Mesenchymal stem cell (in vitro differentiated cells and primary cell): Measurements from ENCODE around the gene PACC1.

Experiments
- DNase-seq: peaks from one replicate; pipeline ENCODE4 v3.0.0-alpha.2; 2013
- H2AFZ ChIP-seq: one replicate; pipeline ENCODE4 v1.6.1; 2013; ENCODE audit warnings: low read depth, mild to moderate bottlenecking, control low read depth, inconsistent platforms, low read length, moderate library complexity
- H2AK5ac ChIP-seq: 2 replicates; pipeline ENCODE4 v1.6.1; 2013; ENCODE audit warnings: low read length, moderate library complexity, mild to moderate bottlenecking, inconsistent platforms; ENCODE audit not compliant: severe bottlenecking
- H2BK120ac ChIP-seq: one replicate; pipeline ENCODE4 v1.6.1; 2013; ENCODE audit warnings: low read depth, mild to moderate bottlenecking, inconsistent platforms, low read length, moderate library complexity
- H2BK12ac ChIP-seq, 2 experiments: one replicate each; pipeline ENCODE4 v1.6.1; 2013; ENCODE audit warnings: inconsistent platforms in 2 of 2, low read length in 2 of 2, mild to moderate bottlenecking in 2 of 2, moderate library complexity in 2 of 2, control low read depth in 1 of 2
- H2BK15ac ChIP-seq: one replicate; pipeline ENCODE4 v1.6.1; 2013; ENCODE audit warnings: mild to moderate bottlenecking, low read depth, inconsistent platforms; ENCODE audit not compliant: poor library complexity, severe bottlenecking
- H2BK5ac ChIP-seq: 2 replicates; pipeline ENCODE4 v1.6.1; 2013; ENCODE audit warnings: low read depth, mild to moderate bottlenecking, low read length, control low read depth, inconsistent platforms; ENCODE audit not compliant: poor library complexity, severe bottlenecking
- H3K14ac ChIP-seq, 2 experiments: one replicate each; pipeline ENCODE4 v1.6.1; 2013; ENCODE audit warnings: inconsistent platforms in 2 of 2, low read length in 2 of 2, control low read depth in 1 of 2, mild to moderate bottlenecking in 1 of 2, moderate library complexity in 1 of 2
- H3K18ac ChIP-seq, 2 experiments: one replicate each; pipeline ENCODE4 v1.6.1; 2013; ENCODE audit warnings: inconsistent platforms in 2 of 2, low read length in 2 of 2, control low read depth in 1 of 2, low read depth in 1 of 2, mild to moderate bottlenecking in 1 of 2
- H3K23ac ChIP-seq, 2 experiments: one replicate each; pipeline ENCODE4 v1.6.1; 2013; ENCODE audit warnings: inconsistent platforms in 2 of 2, low read length in 2 of 2, mild to moderate bottlenecking in 2 of 2, moderate library complexity in 2 of 2, control low read depth in 1 of 2
- H3K27ac ChIP-seq: 2 replicates; pipeline ENCODE4 v1.5.1; 2013; ENCODE audit warnings: mild to moderate bottlenecking, moderate library complexity, low read length, control low read depth, inconsistent platforms; ENCODE audit not compliant: poor library complexity, severe bottlenecking
- H3K27me3 ChIP-seq, 2 experiments: 2 replicates each; pipeline versions ENCODE4 v1.6.1 to v1.7.0; 2013; ENCODE audit warnings: low read length in 2 of 2, mild to moderate bottlenecking in 2 of 2, moderate library complexity in 2 of 2, control low read depth in 1 of 2, inconsistent platforms in 1 of 2; ENCODE audit not compliant: control insufficient read depth in 1 of 2, insufficient read depth in 1 of 2
- H3K36me3 ChIP-seq, 2 experiments: 2 replicates each; pipeline versions ENCODE4 v1.6.1 to v1.7.0; 2013; ENCODE audit warnings: low read length in 2 of 2, control low read depth in 1 of 2, inconsistent platforms in 1 of 2, low read depth in 1 of 2, mild to moderate bottlenecking in 1 of 2; ENCODE audit not compliant: insufficient read depth in 2 of 2, control insufficient read depth in 1 of 2
- H3K4ac ChIP-seq, 2 experiments: one replicate each; pipeline ENCODE4 v1.6.1; 2013; ENCODE audit warnings: inconsistent platforms in 2 of 2, low read length in 2 of 2, mild to moderate bottlenecking in 2 of 2, moderate library complexity in 2 of 2, control low read depth in 1 of 2, low read depth in 1 of 2
- H3K4me1 ChIP-seq: 2 replicates; pipeline ENCODE4 v1.6.1; 2013; ENCODE audit warnings: low read depth, low read length, control low read depth; ENCODE audit not compliant: control insufficient read depth, insufficient read depth
- H3K4me2 ChIP-seq: 2 replicates; pipeline ENCODE4 v1.6.1; 2013; ENCODE audit warnings: low read length, mild to moderate bottlenecking, inconsistent platforms; ENCODE audit not compliant: poor library complexity, severe bottlenecking
- H3K4me3 ChIP-seq, 2 experiments: 2 replicates each; pipeline versions ENCODE4 v1.5.1 to v1.7.0; 2013; ENCODE audit warnings: low read length in 2 of 2, mild to moderate bottlenecking in 2 of 2, control low read depth in 1 of 2, low read depth in 1 of 2; ENCODE audit not compliant: insufficient read depth in 1 of 2
- H3K79me1 ChIP-seq: replicated peaks from 2 replicates; pipeline ENCODE4 v1.6.1; 2013; ENCODE audit warnings: mild to moderate bottlenecking, control low read depth, low read length, inconsistent platforms; ENCODE audit not compliant: poor library complexity, severe bottlenecking
- H3K9ac ChIP-seq: 2 replicates; pipeline ENCODE4 v1.7.0; 2013; ENCODE audit warnings: mild to moderate bottlenecking, low read length, moderate library complexity
- H3K9me3 ChIP-seq: 2 replicates; pipeline ENCODE4 v1.7.0; 2013; ENCODE audit warnings: mild to moderate bottlenecking, low read length; ENCODE audit not compliant: control insufficient read depth
- H4K8ac ChIP-seq: one replicate; pipeline ENCODE4 v1.6.1; 2013; ENCODE audit warnings: inconsistent platforms, mild to moderate bottlenecking, low read length, moderate library complexity
- H4K91ac ChIP-seq: one replicate; pipeline ENCODE4 v1.6.1; 2013; ENCODE audit warnings: mild to moderate bottlenecking, low read length, inconsistent platforms
- WGBS: methylation state at CpG from one replicate; pipeline ENCODE4 v1.1.7; 2013; ENCODE audit warnings: mixed read lengths; 5-methylcytosine and 5-hydroxymethylcytosine counted together

The PACC1 gene

DNA sequence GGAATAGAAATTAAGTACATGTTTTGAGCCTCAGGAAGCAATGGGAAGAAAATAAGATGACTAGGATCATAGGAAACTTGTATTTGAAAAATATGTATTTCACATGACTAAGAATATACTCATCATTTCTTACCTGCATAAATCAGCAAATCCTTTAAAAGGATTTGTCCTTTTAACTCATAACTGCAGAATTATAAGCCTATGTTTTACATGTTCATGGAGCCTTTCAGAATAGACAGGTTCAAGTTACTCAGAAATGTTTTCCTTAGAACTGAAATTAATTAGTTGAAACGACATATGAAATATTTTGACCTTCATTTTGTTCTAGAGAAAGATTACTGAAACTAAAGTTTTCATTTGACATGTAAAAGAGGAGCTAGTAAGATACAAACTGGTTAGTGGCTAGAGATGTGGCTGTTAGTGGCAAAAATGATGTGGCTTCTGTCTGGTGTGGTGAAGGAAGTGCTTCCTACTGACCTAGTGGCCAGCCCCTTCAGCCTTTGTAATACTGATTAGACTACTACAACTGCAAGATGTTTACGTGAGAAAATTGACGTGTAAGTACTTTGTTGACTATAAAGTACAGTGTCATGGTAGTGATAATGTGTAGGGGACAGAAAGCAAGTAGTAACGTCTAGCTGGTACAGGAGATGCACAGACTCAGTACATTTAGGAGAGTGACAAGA is 54.7 kb downstream of the PACC1 start:
- no peak overlapping the region for H3K9ac ChIP-seq
- H2BK5ac ChIP-seq = no peak overlapping the region
- no peak overlapping the region for H2BK15ac ChIP-seq
- H3K4ac ChIP-seq = no peak overlapping the region
- no peak overlapping the region for H2AK5ac ChIP-seq
- no peak overlapping the region for H3K4me3 ChIP-seq
- H3K27me3 ChIP-seq = no peaks in the 10 kb centered on the region
- no peaks in the 10 kb centered on the region for H3K79me1 ChIP-seq
- H3K27ac ChIP-seq = no peak overlapping the region
- no peak overlapping the region for H3K23ac ChIP-seq
- no peak overlapping the region for H2AFZ ChIP-seq
- peaks cover 0 to 71% of the 10 kb centered on the region in 2 experiments for H3K36me3 ChIP-seq
- whole genome bisulfite sequencing = 92% methylated on average over 4 of the region's 4 CpGs
- no peak overlapping the region for H3K14ac ChIP-seq
- H3K9me3 ChIP-seq = no peaks in the 10 kb centered on the region
- H3K18ac ChIP-seq = no peak overlapping the region
- H2BK12ac ChIP-seq = no peak overlapping the region
- no peak overlapping the region for H3K4me2 ChIP-seq
- no peak overlapping the region for H4K8ac ChIP-seq
- DNase-seq = no peak
- no peak overlapping the region for H2BK120ac ChIP-seq
- H4K91ac ChIP-seq = no peak overlapping the region
- no peaks in the 10 kb centered on the region for H3K4me1 ChIP-seq

DNA sequence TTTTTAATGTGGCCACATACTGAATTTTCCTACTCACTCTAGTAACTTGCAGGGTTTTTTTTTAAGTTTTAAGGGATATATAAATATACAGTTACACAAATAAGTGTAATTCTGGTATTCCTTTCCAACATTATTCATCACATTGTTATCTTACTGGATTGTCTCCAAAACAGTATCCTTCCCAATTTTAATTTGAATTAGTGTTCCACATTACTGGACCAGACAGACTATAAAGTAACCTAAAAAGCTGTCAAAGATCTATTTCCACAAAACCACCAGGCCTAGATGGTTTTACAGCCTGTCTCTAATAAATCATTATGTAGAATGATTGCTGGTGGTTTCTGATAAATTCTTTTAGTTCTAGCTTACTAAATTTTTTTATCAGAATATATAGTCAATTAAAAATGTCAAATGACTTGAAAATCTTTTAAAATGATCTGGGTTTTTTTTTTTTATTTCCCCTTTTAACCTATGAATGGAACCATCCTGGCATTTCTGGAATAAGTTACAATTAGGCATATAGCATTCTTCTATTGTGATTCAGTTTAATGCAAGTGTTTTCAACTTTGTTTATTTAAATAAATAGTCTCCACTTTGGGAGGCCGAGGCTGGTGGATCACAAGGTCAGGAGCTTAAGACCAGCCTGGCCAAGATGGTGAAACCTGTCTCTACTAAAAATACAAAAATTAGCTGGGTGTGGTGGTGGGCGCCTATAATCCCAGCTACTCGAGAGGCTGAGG is 59.3 kb downstream of the PACC1 start:
- Histone ChIP-seq H3K4ac (no peak overlapping the region), H3K4me1 (no peaks in the 10 kb centered on the region), H4K8ac (no peak overlapping the region), H2BK5ac (no peak overlapping the region), H3K27ac (no peak overlapping the region), H2BK12ac (no peak overlapping the region), H3K23ac (no peak overlapping the region), H3K9ac (no peak overlapping the region), H3K4me3 (no peak overlapping the region), H3K4me2 (no peak overlapping the region), H3K18ac (no peak overlapping the region), H4K91ac (no peak overlapping the region), H3K36me3 (peaks cover 3 to 58% of the 10 kb centered on the region in 2 experiments), H2BK15ac (no peak overlapping the region), H3K9me3 (no peaks in the 10 kb centered on the region), H3K79me1 (no peaks in the 10 kb centered on the region), H2AFZ (no peak overlapping the region), H3K14ac (no peak overlapping the region), H3K27me3 (no peaks in the 10 kb centered on the region), H2BK120ac (no peak overlapping the region), H2AK5ac (no peak overlapping the region)
- DNase-seq = no peak
- WGBS = 73% methylated on average over 3 of the region's 3 CpGs

DNA sequence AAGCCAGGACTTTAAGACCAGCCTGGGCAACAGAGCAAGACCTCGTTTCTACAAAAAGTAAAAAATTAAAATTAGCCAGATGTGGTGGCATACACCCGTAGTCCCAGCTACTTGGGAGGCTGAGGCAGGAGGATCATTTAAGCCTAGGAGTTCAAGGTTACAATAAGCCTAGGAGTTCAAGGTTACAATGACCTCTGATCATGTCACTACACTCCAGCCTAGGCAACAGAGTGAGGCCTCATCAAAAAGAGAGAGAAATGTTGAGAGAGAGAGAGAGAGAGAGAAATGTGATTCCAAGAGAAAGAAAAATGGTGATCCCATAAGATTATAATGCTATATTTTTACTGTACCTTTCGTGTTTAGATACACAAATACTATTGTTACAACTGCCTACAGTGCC is 60.2 kb downstream of the PACC1 start:
- no peak overlapping the region for H3K9ac ChIP-seq
- no peak overlapping the region for H2BK5ac ChIP-seq
- H3K4ac ChIP-seq = no peak overlapping the region
- no peak overlapping the region for H2AFZ ChIP-seq
- H3K4me2 ChIP-seq = no peak overlapping the region
- no peaks in the 10 kb centered on the region for H3K4me1 ChIP-seq
- no peak overlapping the region for H4K8ac ChIP-seq
- WGBS = 97% methylated on average over 2 of the region's 3 CpGs
- H2BK15ac ChIP-seq = no peak overlapping the region
- no peaks in the 10 kb centered on the region for H3K9me3 ChIP-seq
- no peak overlapping the region for H3K18ac ChIP-seq
- DNase-seq = no peak
- H2BK12ac ChIP-seq = no peak overlapping the region
- H4K91ac ChIP-seq = no peak overlapping the region
- H3K27me3 ChIP-seq = no peaks in the 10 kb centered on the region
- H2BK120ac ChIP-seq = no peak overlapping the region
- H3K27ac ChIP-seq = no peak overlapping the region
- H3K4me3 ChIP-seq = no peak overlapping the region
- no peak overlapping the region for H3K14ac ChIP-seq
- no peak overlapping the region for H3K23ac ChIP-seq
- no peak overlapping the region for H2AK5ac ChIP-seq
- peaks cover 3 to 52% of the 10 kb centered on the region in 2 experiments for H3K36me3 ChIP-seq
- H3K79me1 ChIP-seq = no peaks in the 10 kb centered on the region

DNA sequence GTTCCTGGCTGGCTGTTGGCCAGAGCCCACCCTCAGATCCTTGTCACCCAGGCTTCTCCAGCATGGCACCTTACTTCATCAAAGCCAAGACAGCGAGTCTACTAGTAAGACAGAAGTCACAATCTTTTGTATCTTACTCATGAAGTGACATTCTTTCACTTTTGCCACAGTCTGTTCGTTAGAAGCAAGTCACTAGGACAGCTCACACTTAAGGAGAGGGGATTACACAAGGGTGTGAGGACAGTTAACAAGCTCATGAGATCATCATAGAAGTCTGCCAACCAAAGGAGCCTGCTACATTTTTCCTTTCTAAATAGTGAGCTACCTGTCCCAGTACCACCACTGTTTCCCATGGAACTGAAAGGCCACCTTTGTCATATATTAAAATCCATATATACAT is 61.5 kb downstream of the PACC1 start:
- H3K9me3 ChIP-seq = no peaks in the 10 kb centered on the region
- DNase-seq = peak; percentile 7
- H3K9ac ChIP-seq = no peak overlapping the region
- no peak overlapping the region for H3K4ac ChIP-seq
- H3K4me3 ChIP-seq = no peak overlapping the region
- H3K18ac ChIP-seq = no peak overlapping the region
- H3K79me1 ChIP-seq = no peaks in the 10 kb centered on the region
- no peak overlapping the region for H2AK5ac ChIP-seq
- no peak overlapping the region for H3K23ac ChIP-seq
- no peak overlapping the region for H4K8ac ChIP-seq
- H3K27me3 ChIP-seq = no peaks in the 10 kb centered on the region
- 94% methylated on average over 2 of the region's 2 CpGs for WGBS
- H2BK120ac ChIP-seq = no peak overlapping the region
- H3K4me2 ChIP-seq = no peak overlapping the region
- H3K4me1 ChIP-seq = no peaks in the 10 kb centered on the region
- H3K27ac ChIP-seq = no peak overlapping the region
- no peak overlapping the region for H2BK12ac ChIP-seq
- H2BK5ac ChIP-seq = no peak overlapping the region
- H3K36me3 ChIP-seq = peaks cover 3 to 51% of the 10 kb centered on the region in 2 experiments
- H4K91ac ChIP-seq = no peak overlapping the region
- H2BK15ac ChIP-seq = no peak overlapping the region
- no peak overlapping the region for H2AFZ ChIP-seq
- H3K14ac ChIP-seq = no peak overlapping the region
